CD4-positive, alpha-beta memory T cell (primary cell): ENCODE data around the gene BPIFB4. TPM values are rescaled to one million over a fixed set of nuclear protein-coding genes. Genes with fewer than 3 reads are reported as not detected.

Source experiments
- CTCF ChIA-PET: fragments of 350-600 bp; sonication (Branson Sonifier 250); formaldehyde crosslinking; loops from one replicate; lab custom pipeline; 2021; ENCODE audit warnings: inconsistent platforms; ENCODE audit not compliant: partially characterized antibody; lab: Charles Lee
- POLR2A ChIA-PET: fragments of 350-600 bp; sonication (Branson Sonifier 250); formaldehyde crosslinking; loops from one replicate; lab custom pipeline; 2021; ENCODE audit not compliant: partially characterized antibody; lab: Charles Lee
- DNase-seq, 5 donors: peaks; one replicate each; pipeline versions ENCODE4 v3.0.0 to v3.0.0-alpha.2; 2020 to 2022; ENCODE audit warnings: mixed read lengths in 1 of 5
- H3K27ac ChIP-seq: one replicate; pipeline ENCODE4 v1.7.0; 2013; ENCODE audit warnings: low read depth, low read length
- H3K27me3 ChIP-seq: 2 replicates; pipeline ENCODE4 v1.7.0; 2013; ENCODE audit warnings: mild to moderate bottlenecking, low read length, moderate library complexity; ENCODE audit not compliant: insufficient read depth
- H3K36me3 ChIP-seq: 2 replicates; pipeline ENCODE4 v1.7.0; 2013; ENCODE audit warnings: mild to moderate bottlenecking, low read length, moderate library complexity; ENCODE audit not compliant: insufficient read depth
- H3K4me1 ChIP-seq: 2 replicates; pipeline ENCODE4 v1.7.0; 2013; ENCODE audit warnings: mild to moderate bottlenecking, low read length, moderate library complexity; ENCODE audit not compliant: insufficient read depth
- H3K4me3 ChIP-seq, 2 donors: one replicate each; pipeline ENCODE4 v1.7.0; 2013; ENCODE audit warnings: low read length in 2 of 2, mild to moderate bottlenecking in 1 of 2
- H3K9me3 ChIP-seq, 2 donors: one replicate each; pipeline ENCODE4 v1.7.0; 2013; ENCODE audit warnings: low read length in 2 of 2, control low read depth in 1 of 2; ENCODE audit not compliant: control insufficient read depth in 1 of 2
- H3K27ac Mint-ChIP-seq, 7 donors: one replicate each; pipeline ENCODE4 v1.8.0; 2020 to 2021; ENCODE audit warnings: mixed read lengths in 7 of 7, mild to moderate bottlenecking in 6 of 7, inconsistent platforms in 3 of 7, moderate library complexity in 3 of 7
- H3K27me3 Mint-ChIP-seq, 2 donors: one replicate each; pipeline ENCODE4 v1.8.0; 2020 to 2021; ENCODE audit warnings: mixed read lengths in 2 of 2
- H3K36me3 Mint-ChIP-seq, 2 donors: one replicate each; pipeline ENCODE4 v1.8.0; 2020 to 2021; ENCODE audit warnings: mixed read lengths in 2 of 2, inconsistent platforms in 1 of 2, mild to moderate bottlenecking in 1 of 2
- H3K4me1 Mint-ChIP-seq, 4 donors: one replicate each; pipeline ENCODE4 v1.8.0; 2020 to 2021; ENCODE audit warnings: mixed read lengths in 4 of 4, mild to moderate bottlenecking in 1 of 4
- H3K4me3 Mint-ChIP-seq, 8 donors: one replicate each; pipeline ENCODE4 v1.8.0; 2020 to 2021; ENCODE audit warnings: mixed read lengths in 8 of 8, mild to moderate bottlenecking in 7 of 8, moderate library complexity in 6 of 8, inconsistent platforms in 3 of 8
- H3K9me3 Mint-ChIP-seq, 8 donors: one replicate each; pipeline ENCODE4 v1.8.0; 2020 to 2021; ENCODE audit warnings: mixed read lengths in 8 of 8, mild to moderate bottlenecking in 5 of 8, inconsistent platforms in 3 of 8, moderate library complexity in 1 of 8
- intact Hi-C: fragments of 100-400 bp; cut with micrococcal nuclease; formaldehyde crosslinking; loops from one replicate; pipeline ENCODE4 v1.15.1; 2023
- polyA plus RNA-seq, 2 donors: library from polyadenylated mRNA; unstranded; fragments of 300-500 nt; fragmentation: Illumina TruSeq; gene quantifications; one replicate each; pipeline ENCODE4 v1.2.3, GENCODE V29; 2021
- total RNA-seq, 2 experiments: library from RNA; stranded (reverse); gene quantifications; one replicate each; pipeline ENCODE4 v1.2.3, GENCODE V29; 2021

The BPIFB4 gene
- total and polyA plus RNA-seq, 4 experiments from 2014 or later, result not detected

GRCh38 chr20:33130568-33131061 lies 51.2 kb downstream of the BPIFB4 start:
- intact Hi-C loops, result no loop called here
- H3K4me3 Mint-ChIP-seq, result no peak overlapping the region
- no peak for DNase-seq
- Histone ChIP-seq H3K9me3 (no peaks in the 10 kb centered on the region), H3K27me3 (no peaks in the 10 kb centered on the region), H3K4me1 (no peaks in the 10 kb centered on the region), H3K36me3 (no peaks in the 10 kb centered on the region), H3K4me3 (no peak overlapping the region), H3K27ac (no peak overlapping the region)
- no peaks in the 10 kb centered on the region for H3K9me3 Mint-ChIP-seq
- H3K27me3 Mint-ChIP-seq, result peaks cover 6 to 25% of the 10 kb centered on the region in 2 donors
- H3K36me3 Mint-ChIP-seq, result no peaks in the 10 kb centered on the region
- CTCF ChIA-PET, result no interaction called here
- H3K27ac Mint-ChIP-seq, result no peak overlapping the region
- POLR2A ChIA-PET, result no interaction called here
- H3K4me1 Mint-ChIP-seq, result no peaks in the 10 kb centered on the region

- no peaks in the 10 kb centered on the region for H3K4me1 Mint-ChIP-seq
- Histone ChIP-seq H3K4me3 (no peak overlapping the region), H3K27ac (no peak overlapping the region), H3K4me1 (no peaks in the 10 kb centered on the region), H3K9me3 (no peaks in the 10 kb centered on the region), H3K27me3 (no peaks in the 10 kb centered on the region), H3K36me3 (no peaks in the 10 kb centered on the region)
- H3K36me3 Mint-ChIP-seq, result no peaks in the 10 kb centered on the region
- DNase-seq, result no peak
- intact Hi-C loops, result no loop called here
- peaks cover 0 to 2% (median 0%) of the 10 kb centered on the region in 8 donors for H3K9me3 Mint-ChIP-seq
- no peak overlapping the region for H3K27ac Mint-ChIP-seq
- H3K4me3 Mint-ChIP-seq, result no peak overlapping the region
- ChIA-PET POLR2A (no interaction called here), CTCF (no interaction called here)
- peaks cover 6 to 20% of the 10 kb centered on the region in 2 donors for H3K27me3 Mint-ChIP-seq
These were observed 52.6 kb downstream of the BPIFB4 start for GRCh38 chr20:33131949-33132473.

- no peaks in the 10 kb centered on the region for H3K36me3 Mint-ChIP-seq
- no peak for DNase-seq
- intact Hi-C loops, result no loop called here
- Histone ChIP-seq H3K27me3 (no peaks in the 10 kb centered on the region), H3K4me3 (no peak overlapping the region), H3K4me1 (no peaks in the 10 kb centered on the region), H3K36me3 (no peaks in the 10 kb centered on the region), H3K9me3 (no peaks in the 10 kb centered on the region), H3K27ac (no peak overlapping the region)
- ChIA-PET POLR2A (no interaction called here), CTCF (no interaction called here)
- H3K4me1 Mint-ChIP-seq, result no peaks in the 10 kb centered on the region
- H3K4me3 Mint-ChIP-seq, result no peak overlapping the region
- no peak overlapping the region for H3K27ac Mint-ChIP-seq
- peaks cover 6 to 17% of the 10 kb centered on the region in 2 donors for H3K27me3 Mint-ChIP-seq
- H3K9me3 Mint-ChIP-seq, result peaks cover 0 to 2% (median 0%) of the 10 kb centered on the region in 8 donors
These were observed 53.3 kb downstream of the BPIFB4 start for GRCh38 chr20:33132513-33133372.

GRCh38 chr20:33133373-33133941 lies 54.0 kb downstream of the BPIFB4 start:
- Mint-ChIP-seq H3K27me3 (peaks cover 6 to 16% of the 10 kb centered on the region in 2 donors), H3K9me3 (peaks cover 0 to 2% (median 0%) of the 10 kb centered on the region in 8 donors), H3K36me3 (no peaks in the 10 kb centered on the region), H3K4me1 (no peaks in the 10 kb centered on the region), H3K4me3 (no peak overlapping the region), H3K27ac (no peak overlapping the region)
- intact Hi-C loops, result no loop called here
- no peak overlapping the region for H3K27ac ChIP-seq
- no peaks in the 10 kb centered on the region for H3K36me3 ChIP-seq
- H3K27me3 ChIP-seq, result no peaks in the 10 kb centered on the region
- CTCF ChIA-PET, result no interaction called here
- DNase-seq, result no peak
- POLR2A ChIA-PET, result no interaction called here
- H3K4me3 ChIP-seq, result no peak overlapping the region
- H3K4me1 ChIP-seq, result no peaks in the 10 kb centered on the region
- H3K9me3 ChIP-seq, result no peaks in the 10 kb centered on the region

- Mint-ChIP-seq H3K36me3 (no peaks in the 10 kb centered on the region), H3K27ac (no peak overlapping the region), H3K4me3 (no peak overlapping the region), H3K27me3 (peaks cover 0 to 2% of the 10 kb centered on the region in 2 donors), H3K4me1 (no peaks in the 10 kb centered on the region), H3K9me3 (peaks cover 0 to 2% (median 0%) of the 10 kb centered on the region in 8 donors)
- ChIA-PET CTCF (no interaction called here), POLR2A (no interaction called here)
- Histone ChIP-seq H3K4me3 (no peak overlapping the region), H3K27ac (no peak overlapping the region), H3K4me1 (no peaks in the 10 kb centered on the region), H3K36me3 (no peaks in the 10 kb centered on the region), H3K9me3 (no peaks in the 10 kb centered on the region), H3K27me3 (no peaks in the 10 kb centered on the region)
- intact Hi-C loops, result no loop called here
- no peak for DNase-seq
These were observed 57.8 kb downstream of the BPIFB4 start for GRCh38 chr20:33137195-33137594.

GRCh38 chr20:33139467-33139866 lies 60.0 kb downstream of the BPIFB4 start:
- no peaks in the 10 kb centered on the region for H3K9me3 ChIP-seq
- Mint-ChIP-seq H3K4me1 (no peaks in the 10 kb centered on the region), H3K27ac (no peak overlapping the region), H3K27me3 (peaks cover 0 to 4% of the 10 kb centered on the region in 2 donors), H3K36me3 (no peaks in the 10 kb centered on the region), H3K4me3 (no peak overlapping the region), H3K9me3 (peaks cover 0 to 2% (median 0%) of the 10 kb centered on the region in 8 donors)
- no peaks in the 10 kb centered on the region for H3K4me1 ChIP-seq
- intact Hi-C loops, result no loop called here
- no peak overlapping the region for H3K4me3 ChIP-seq
- no peak for DNase-seq
- H3K27ac ChIP-seq, result no peak overlapping the region
- ChIA-PET POLR2A (no interaction called here), CTCF (no interaction called here)
- no peaks in the 10 kb centered on the region for H3K36me3 ChIP-seq
- H3K27me3 ChIP-seq, result no peaks in the 10 kb centered on the region

GRCh38 chr20:33145521-33145920 lies 66.1 kb downstream of the BPIFB4 start:
- Mint-ChIP-seq H3K9me3 (peaks cover 0 to 4% (median 0%) of the 10 kb centered on the region in 8 donors), H3K27ac (no peak overlapping the region), H3K4me1 (no peaks in the 10 kb centered on the region), H3K27me3 (peaks cover 12 to 16% of the 10 kb centered on the region in 2 donors), H3K36me3 (no peaks in the 10 kb centered on the region), H3K4me3 (no peak overlapping the region)
- CTCF ChIA-PET, result no interaction called here
- no peaks in the 10 kb centered on the region for H3K4me1 ChIP-seq
- POLR2A ChIA-PET, result no interaction called here
- no peak for DNase-seq
- H3K36me3 ChIP-seq, result no peaks in the 10 kb centered on the region
- H3K27ac ChIP-seq, result no peak overlapping the region
- intact Hi-C loops, result no loop called here
- H3K4me3 ChIP-seq, result no peak overlapping the region
- no peaks in the 10 kb centered on the region for H3K9me3 ChIP-seq
- peaks cover 9% of the 10 kb centered on the region for H3K27me3 ChIP-seq
